ENCODE data around the gene RTL1.

RTL1 gene

GRCh38 chr14:100911665-100912316 is 8.3 kb upstream of the RTL1 start:
- DNase-seq (ENCODE audit: extremely low read depth, low read depth), result no peak
- no peak for TF ChIP-seq CTCF (IDR thresholded peaks at IDR 0.05; ENCODE audit: low read depth, low read length, missing control alignments)
- no peak overlapping the region for H3K4me3 ChIP-seq (replicated peaks; ENCODE audit: low read depth, low read length)

GRCh38 chr14:100910888-100911664 is 7.6 kb upstream of the RTL1 start:
- H3K4me3 ChIP-seq (replicated peaks; ENCODE audit: low read depth, low read length), result no peak overlapping the region
- DNase-seq (ENCODE audit: extremely low read depth, low read depth), result no peak
- TF ChIP-seq CTCF (IDR thresholded peaks at IDR 0.05; ENCODE audit: low read depth, low read length, missing control alignments), result no peak

- no peak overlapping the region for H3K4me3 ChIP-seq (replicated peaks; ENCODE audit: low read depth, low read length)
- no peak for TF ChIP-seq CTCF (IDR thresholded peaks at IDR 0.05; ENCODE audit: low read depth, low read length, missing control alignments)
- no peak for DNase-seq (ENCODE audit: extremely low read depth, low read depth)
These were observed 5.9 kb upstream of the RTL1 start for GRCh38 chr14:100909439-100909838.

- DNase-seq (ENCODE audit: extremely low read depth, low read depth), result no peak
- no peak for TF ChIP-seq CTCF (IDR thresholded peaks at IDR 0.05; ENCODE audit: low read depth, low read length, missing control alignments)
- no peak overlapping the region for H3K4me3 ChIP-seq (replicated peaks; ENCODE audit: low read depth, low read length)
These were observed 3.7 kb upstream of the RTL1 start for GRCh38 chr14:100907240-100907639.

- peak; percentile 30 for TF ChIP-seq CTCF (IDR thresholded peaks at IDR 0.05; ENCODE audit: low read depth, low read length, missing control alignments)
- DNase-seq (ENCODE audit: extremely low read depth, low read depth), result no peak
- H3K4me3 ChIP-seq (replicated peaks; ENCODE audit: low read depth, low read length), result no peak overlapping the region
These were observed 2.9 kb upstream of the RTL1 start for GRCh38 chr14:100906420-100906819.

GRCh38 chr14:100905166-100905565 is 1.6 kb upstream of the RTL1 start:
- TF ChIP-seq CTCF (IDR thresholded peaks at IDR 0.05; ENCODE audit: low read depth, low read length, missing control alignments), result no peak
- DNase-seq (ENCODE audit: extremely low read depth, low read depth), result no peak
- no peak overlapping the region for H3K4me3 ChIP-seq (replicated peaks; ENCODE audit: low read depth, low read length)

Measured in HFF-Myc (cell line).